Kidney epithelial cell (primary cell): ENCODE measurements around the gene FAM186B. TPM values are rescaled to one million over a fixed set of nuclear protein-coding genes. Genes with fewer than 3 reads are reported as not detected.

Experiments
- DNase-seq: peaks from one replicate; pipeline ENCODE4 v3.0.0-alpha.2; 2010; ENCODE audit warnings: low read depth
- H3K27me3 ChIP-seq: 2 replicates; pipeline ENCODE4 v1.6.0; 2011; ENCODE audit warnings: low read length; ENCODE audit not compliant: control insufficient read depth, insufficient read depth
- H3K36me3 ChIP-seq: 2 replicates; pipeline ENCODE4 v1.5.1; 2011; ENCODE audit warnings: low read length; ENCODE audit not compliant: control insufficient read depth, insufficient read depth
- H3K4me3 ChIP-seq: 2 replicates; pipeline ENCODE4 v1.5.1; 2011; ENCODE audit warnings: low read depth, mild to moderate bottlenecking, control low read depth, low read length
- total RNA-seq: library from RNA; depleted of rRNA; stranded (reverse); fragments of >200 nt; gene quantifications from 2 replicates; pipeline ENCODE4 v1.2.3, GENCODE V29; 2015
- TF ChIP-seq, protein P1 (sequence below): IDR thresholded peaks from 2 replicates; pipeline ENCODE4 v1.5.1; 2011; ENCODE audit warnings: mild to moderate bottlenecking, moderate library complexity, low read length, control low read depth, inconsistent platforms; ENCODE audit not compliant: insufficient read depth, poor library complexity, severe bottlenecking

Gene FAM186B
- total RNA-seq, 1 donor from 2014 or later, result 0.21 TPM

DNA sequence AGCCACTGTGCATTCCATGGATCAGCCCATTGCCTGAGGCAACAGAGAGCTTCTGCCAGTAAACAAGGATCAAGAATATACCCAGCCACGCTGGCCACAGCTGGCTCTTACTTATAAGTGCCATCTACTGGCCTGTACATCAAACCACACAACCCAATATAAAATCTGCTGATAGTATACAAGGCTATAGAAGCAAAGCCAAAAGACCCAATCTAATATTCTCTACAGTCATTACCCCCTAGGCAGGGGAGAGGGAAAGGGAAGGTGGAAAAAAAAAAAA, 4.4 kb upstream of the FAM186B start:
- no peak for DNase-seq
- Histone ChIP-seq H3K36me3 (no peaks in the 10 kb centered on the region), H3K4me3 (no peak overlapping the region), H3K27me3 (peaks cover 2% of the 10 kb centered on the region)
- TF ChIP-seq, protein P1, sequence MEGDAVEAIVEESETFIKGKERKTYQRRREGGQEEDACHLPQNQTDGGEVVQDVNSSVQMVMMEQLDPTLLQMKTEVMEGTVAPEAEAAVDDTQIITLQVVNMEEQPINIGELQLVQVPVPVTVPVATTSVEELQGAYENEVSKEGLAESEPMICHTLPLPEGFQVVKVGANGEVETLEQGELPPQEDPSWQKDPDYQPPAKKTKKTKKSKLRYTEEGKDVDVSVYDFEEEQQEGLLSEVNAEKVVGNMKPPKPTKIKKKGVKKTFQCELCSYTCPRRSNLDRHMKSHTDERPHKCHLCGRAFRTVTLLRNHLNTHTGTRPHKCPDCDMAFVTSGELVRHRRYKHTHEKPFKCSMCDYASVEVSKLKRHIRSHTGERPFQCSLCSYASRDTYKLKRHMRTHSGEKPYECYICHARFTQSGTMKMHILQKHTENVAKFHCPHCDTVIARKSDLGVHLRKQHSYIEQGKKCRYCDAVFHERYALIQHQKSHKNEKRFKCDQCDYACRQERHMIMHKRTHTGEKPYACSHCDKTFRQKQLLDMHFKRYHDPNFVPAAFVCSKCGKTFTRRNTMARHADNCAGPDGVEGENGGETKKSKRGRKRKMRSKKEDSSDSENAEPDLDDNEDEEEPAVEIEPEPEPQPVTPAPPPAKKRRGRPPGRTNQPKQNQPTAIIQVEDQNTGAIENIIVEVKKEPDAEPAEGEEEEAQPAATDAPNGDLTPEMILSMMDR, result no peak

DNA sequence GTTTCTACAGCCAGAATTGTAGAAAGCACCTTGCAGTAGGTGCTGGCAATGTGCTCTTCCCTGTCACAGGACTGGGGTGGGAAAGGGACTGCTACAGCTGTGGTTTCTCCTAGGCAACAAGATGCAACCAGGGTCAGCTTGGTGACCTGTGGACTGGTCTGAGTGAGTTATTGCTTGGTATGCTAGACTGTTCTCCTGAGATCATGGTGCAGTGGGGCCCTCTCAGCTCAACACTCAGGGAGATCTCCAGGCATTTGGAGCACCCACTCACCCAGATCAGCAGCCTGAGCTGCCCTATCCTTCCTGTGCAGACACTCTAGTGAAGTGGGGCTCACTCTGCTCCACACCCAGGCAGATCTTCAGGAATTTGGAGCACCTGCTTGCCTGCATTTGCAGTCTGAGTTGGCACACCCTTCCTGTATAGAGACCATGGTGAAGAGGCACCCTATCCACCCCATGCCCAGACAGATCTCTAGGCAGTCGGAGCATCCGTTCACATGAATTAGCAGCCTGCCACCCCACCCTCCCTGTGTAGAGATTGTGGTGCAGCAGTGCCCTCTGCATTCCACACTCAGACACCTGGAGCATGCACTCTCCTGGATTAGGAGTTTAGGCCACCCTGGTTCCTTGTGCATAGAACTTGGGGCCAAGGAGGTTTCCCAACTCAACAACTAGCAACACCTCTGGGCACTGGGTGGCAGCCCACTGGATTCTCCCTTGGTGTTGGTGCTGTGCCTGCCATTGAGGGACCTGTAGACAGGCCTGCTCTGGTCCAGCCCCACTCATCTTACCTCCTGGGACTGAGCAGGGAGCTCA, 3.8 kb upstream of the FAM186B start:
- DNase-seq, result no peak
- TF ChIP-seq, protein P1, result no peak
- H3K4me3 ChIP-seq, result no peak overlapping the region
- H3K27me3 ChIP-seq, result peaks cover 2% of the 10 kb centered on the region
- H3K36me3 ChIP-seq, result no peaks in the 10 kb centered on the region

DNA sequence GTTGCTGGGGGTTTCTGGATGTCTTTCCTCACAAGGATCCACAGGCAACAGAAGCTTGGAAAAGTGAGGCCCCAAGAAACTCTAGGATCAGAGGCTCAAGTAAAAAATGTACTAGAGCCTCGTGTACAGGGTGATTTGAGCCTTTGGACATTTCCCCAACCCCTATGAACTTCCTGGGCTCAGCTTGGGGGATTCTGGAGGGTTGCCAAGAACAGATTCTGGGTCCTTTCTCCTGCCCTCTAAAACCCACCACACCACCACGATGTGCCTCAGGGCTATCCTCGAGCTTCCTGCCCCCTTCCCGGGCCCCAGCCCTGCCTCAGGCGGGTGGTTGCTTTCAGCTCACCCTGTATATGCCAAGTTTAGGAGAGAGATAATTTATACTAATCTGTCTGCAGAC, 583 bp downstream of the FAM186B start:
- no peak for DNase-seq
- Histone ChIP-seq H3K27me3 (peaks cover 2% of the 10 kb centered on the region), H3K36me3 (no peaks in the 10 kb centered on the region), H3K4me3 (no peak overlapping the region)
- TF ChIP-seq, protein P1, result no peak

DNA sequence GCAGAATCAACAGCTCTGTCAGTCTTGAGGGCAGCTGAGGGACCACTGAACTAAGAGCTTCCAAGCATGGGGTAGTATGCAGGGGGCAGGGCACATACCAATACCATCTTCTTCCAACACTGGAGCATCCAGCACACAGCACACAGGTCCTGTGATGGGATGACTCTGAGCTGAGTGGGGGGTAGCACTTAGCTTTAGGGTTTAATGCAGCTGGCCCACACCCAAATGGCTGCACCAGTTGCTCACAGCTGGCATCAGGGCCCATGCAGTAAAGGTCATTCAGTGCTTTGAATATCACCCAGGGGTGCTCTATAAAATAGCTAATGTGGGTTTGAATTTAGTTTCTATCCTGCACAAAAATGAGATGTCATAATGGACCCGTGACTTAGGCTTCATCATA, 1.7 kb downstream of the FAM186B start:
- TF ChIP-seq, protein P1, result no peak
- H3K27me3 ChIP-seq, result no peaks in the 10 kb centered on the region
- no peak for DNase-seq
- H3K4me3 ChIP-seq, result no peak overlapping the region
- H3K36me3 ChIP-seq, result no peaks in the 10 kb centered on the region

DNA sequence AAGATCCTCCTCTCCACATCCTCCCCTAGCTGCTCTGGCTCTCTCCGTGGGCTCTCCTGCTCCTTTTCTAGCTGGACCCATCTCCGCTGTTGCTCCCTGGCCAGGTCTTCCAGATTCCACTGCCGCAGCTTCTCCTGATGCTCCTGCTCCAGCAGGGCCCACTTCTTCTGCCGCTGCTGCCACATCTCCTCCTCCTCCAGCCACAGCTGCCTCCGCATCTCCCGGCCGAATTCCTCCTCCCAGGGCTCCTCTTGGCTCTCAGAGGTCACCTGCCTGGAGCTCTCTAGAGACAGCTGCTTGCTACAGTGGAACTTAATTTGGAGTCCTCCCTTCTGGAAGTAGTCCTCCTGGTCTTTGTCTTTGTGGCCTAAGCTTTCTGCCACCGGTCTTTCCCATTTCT, 5.5 kb downstream of the FAM186B start:
- TF ChIP-seq, protein P1, result no peak
- no peak for DNase-seq
- Histone ChIP-seq H3K4me3 (no peak overlapping the region), H3K36me3 (no peaks in the 10 kb centered on the region), H3K27me3 (no peaks in the 10 kb centered on the region)

DNA sequence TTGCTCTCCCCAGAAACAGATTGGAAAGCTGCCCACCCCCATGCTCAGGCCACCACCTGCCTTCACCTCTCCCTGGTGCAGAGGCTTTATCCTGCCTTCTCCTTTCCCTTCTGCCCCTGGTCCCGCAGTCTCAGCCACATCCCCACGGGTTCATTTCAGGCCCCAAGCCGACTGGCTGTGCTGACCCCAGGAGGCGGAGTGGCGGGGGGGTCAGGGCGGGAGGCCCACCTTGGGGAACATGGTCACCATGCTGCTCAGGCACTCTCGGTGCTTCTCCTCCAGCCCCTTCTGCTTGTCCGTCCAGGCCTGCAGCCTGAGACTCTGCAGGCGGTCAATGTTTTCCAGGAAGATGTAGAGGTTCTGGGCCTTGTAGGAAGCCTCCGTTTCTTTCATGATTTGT, 6.9 kb downstream of the FAM186B start:
- Histone ChIP-seq H3K4me3 (no peak overlapping the region), H3K36me3 (no peaks in the 10 kb centered on the region), H3K27me3 (no peaks in the 10 kb centered on the region)
- DNase-seq, result no peak
- TF ChIP-seq, protein P1, result no peak
